HepG2 (cell line): ENCODE measurements around the gene FBXO8.
"Not testable (repeated sequence)": the region's sequence is repeated elsewhere in the genome, so short reads cannot be mapped to it uniquely, and the experiment has no call there.

Experiments
- ATF4 ChIP-seq, 2 experiments: fragments of 450-650 bp in 1 of 2; sonication (generic) in 1 of 2; formaldehyde crosslinking; IDR thresholded peaks; 2 replicates each; pipeline versions ENCODE4 v1.5.0 to v1.8.0; 2020 to 2022; ENCODE audit warnings: mild to moderate bottlenecking in 1 of 2, missing genetic modification reagents in 1 of 2
- CTCF ChIP-seq: sonication (generic); formaldehyde crosslinking; IDR thresholded peaks from 2 replicates; pipeline ENCODE4 v1.5.0; 2020; ENCODE audit warnings: mild to moderate bottlenecking, missing genetic modification reagents, moderate library complexity
- ESRRA ChIP-seq: sonication (generic); formaldehyde crosslinking; IDR thresholded peaks from 2 replicates; pipeline ENCODE4 v1.5.1; 2020; ENCODE audit warnings: mild to moderate bottlenecking, low read depth, missing genetic modification reagents
- FOXA3 ChIP-seq: IDR thresholded peaks from 2 replicates; pipeline ENCODE4 v1.6.1; 2016; ENCODE audit warnings: missing genetic modification reagents, missing compliant biosample characterization
- HDAC6 ChIP-seq: fragments of 200-600 bp; sonication (generic); IDR thresholded peaks from 2 replicates; pipeline ENCODE4 v1.7.0; 2017; ENCODE audit warnings: mild to moderate bottlenecking, antibody characterized with exemption, low read length, low read depth
- MTA3 ChIP-seq: sonication (generic); formaldehyde crosslinking; IDR thresholded peaks from 2 replicates; pipeline ENCODE4 v1.4.0; 2020; ENCODE audit warnings: missing genetic modification reagents
- PBX3 ChIP-seq: sonication (generic); formaldehyde crosslinking; IDR thresholded peaks from 2 replicates; pipeline ENCODE4 v1.8.1; 2023; ENCODE audit warnings: missing genetic modification reagents, inconsistent platforms, borderline replicate concordance
- ZNF138 ChIP-seq: sonication (generic); formaldehyde crosslinking; IDR thresholded peaks from 2 replicates; pipeline ENCODE4 v1.5.0; 2020; ENCODE audit warnings: mild to moderate bottlenecking, low read depth, missing genetic modification reagents
- ZNF749 ChIP-seq: sonication (generic); formaldehyde crosslinking; IDR thresholded peaks from 2 replicates; pipeline ENCODE4 v1.8.0; 2022; ENCODE audit warnings: mild to moderate bottlenecking, missing genetic modification reagents, moderate library complexity, borderline replicate concordance
- ZSCAN20 ChIP-seq: sonication (generic); formaldehyde crosslinking; IDR thresholded peaks from 2 replicates; pipeline ENCODE4 v1.4.0; 2020; ENCODE audit warnings: missing genetic modification reagents, mild to moderate bottlenecking, borderline replicate concordance
- TF ChIP-seq, protein P1 (sequence below): sonication (generic); formaldehyde crosslinking; IDR thresholded peaks from 2 replicates; pipeline ENCODE4 v1.4.0; 2020; ENCODE audit warnings: missing genetic modification reagents
- TF ChIP-seq, protein P2 (sequence below): sonication (generic); formaldehyde crosslinking; IDR thresholded peaks from 2 replicates; pipeline ENCODE4 v1.9.0; 2021; ENCODE audit warnings: missing genetic modification reagents, borderline replicate concordance

DNA sequence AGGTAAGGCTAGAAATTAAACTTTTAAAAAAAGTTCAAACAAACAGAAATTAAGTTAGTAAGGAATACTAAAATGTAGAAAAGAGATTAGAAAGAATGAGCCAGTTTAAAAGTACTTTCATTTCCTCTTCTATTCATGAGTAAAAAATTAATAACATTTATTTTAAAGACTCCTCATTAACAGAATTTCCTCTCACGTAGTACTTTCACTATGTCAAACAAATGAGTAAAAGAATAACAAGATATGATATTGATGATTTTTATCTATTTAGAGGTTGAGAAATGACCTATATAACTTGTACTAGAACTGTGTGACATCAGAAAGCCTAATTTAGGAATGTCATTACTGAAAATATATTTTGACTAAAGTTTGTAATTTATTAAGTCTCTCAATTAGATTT lies 22.0 kb downstream of the FBXO8 start:
- TF ChIP-seq ZNF749 (CRISPR knock-in tag); ATF4 (CRISPR knock-in tag; IDR thresholded peaks at IDR 0.05); HDAC6; CTCF (CRISPR knock-in tag); PBX3 (CRISPR knock-in tag); MTA3 (CRISPR knock-in tag); ZNF138 (CRISPR knock-in tag); FOXA3 (CRISPR knock-in tag); ESRRA (CRISPR knock-in tag); ZSCAN20 (CRISPR knock-in tag): not testable (repeated sequence)
- TF ChIP-seq, protein P1, sequence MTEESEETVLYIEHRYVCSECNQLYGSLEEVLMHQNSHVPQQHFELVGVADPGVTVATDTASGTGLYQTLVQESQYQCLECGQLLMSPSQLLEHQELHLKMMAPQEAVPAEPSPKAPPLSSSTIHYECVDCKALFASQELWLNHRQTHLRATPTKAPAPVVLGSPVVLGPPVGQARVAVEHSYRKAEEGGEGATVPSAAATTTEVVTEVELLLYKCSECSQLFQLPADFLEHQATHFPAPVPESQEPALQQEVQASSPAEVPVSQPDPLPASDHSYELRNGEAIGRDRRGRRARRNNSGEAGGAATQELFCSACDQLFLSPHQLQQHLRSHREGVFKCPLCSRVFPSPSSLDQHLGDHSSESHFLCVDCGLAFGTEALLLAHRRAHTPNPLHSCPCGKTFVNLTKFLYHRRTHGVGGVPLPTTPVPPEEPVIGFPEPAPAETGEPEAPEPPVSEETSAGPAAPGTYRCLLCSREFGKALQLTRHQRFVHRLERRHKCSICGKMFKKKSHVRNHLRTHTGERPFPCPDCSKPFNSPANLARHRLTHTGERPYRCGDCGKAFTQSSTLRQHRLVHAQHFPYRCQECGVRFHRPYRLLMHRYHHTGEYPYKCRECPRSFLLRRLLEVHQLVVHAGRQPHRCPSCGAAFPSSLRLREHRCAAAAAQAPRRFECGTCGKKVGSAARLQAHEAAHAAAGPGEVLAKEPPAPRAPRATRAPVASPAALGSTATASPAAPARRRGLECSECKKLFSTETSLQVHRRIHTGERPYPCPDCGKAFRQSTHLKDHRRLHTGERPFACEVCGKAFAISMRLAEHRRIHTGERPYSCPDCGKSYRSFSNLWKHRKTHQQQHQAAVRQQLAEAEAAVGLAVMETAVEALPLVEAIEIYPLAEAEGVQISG (CRISPR knock-in tag), result not testable (repeated sequence)
- TF ChIP-seq, protein P2, sequence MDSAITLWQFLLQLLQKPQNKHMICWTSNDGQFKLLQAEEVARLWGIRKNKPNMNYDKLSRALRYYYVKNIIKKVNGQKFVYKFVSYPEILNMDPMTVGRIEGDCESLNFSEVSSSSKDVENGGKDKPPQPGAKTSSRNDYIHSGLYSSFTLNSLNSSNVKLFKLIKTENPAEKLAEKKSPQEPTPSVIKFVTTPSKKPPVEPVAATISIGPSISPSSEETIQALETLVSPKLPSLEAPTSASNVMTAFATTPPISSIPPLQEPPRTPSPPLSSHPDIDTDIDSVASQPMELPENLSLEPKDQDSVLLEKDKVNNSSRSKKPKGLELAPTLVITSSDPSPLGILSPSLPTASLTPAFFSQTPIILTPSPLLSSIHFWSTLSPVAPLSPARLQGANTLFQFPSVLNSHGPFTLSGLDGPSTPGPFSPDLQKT (CRISPR knock-in tag), result not testable (repeated sequence)
